Left cardiac atrium (tissue), 4 donors: Measurements from ENCODE around the gene TMEM121B. TPM values are rescaled to one million over a fixed set of nuclear protein-coding genes. Genes with fewer than 3 reads are reported as not detected.

Experiments
- ATAC-seq, 2 donors: fragments of 200-7000 bp; cut with Tn5 transposase; one replicate each; pipeline ENCODE4 v1.9.1; 2020; ENCODE audit warnings: mild to moderate bottlenecking in 2 of 2, moderate library complexity in 2 of 2
- DNase-seq: peaks from one replicate; pipeline ENCODE4 v3.0.0-alpha.2; 2020
- intact Hi-C, 2 donors: fragments of 100-400 bp; cut with DNase I; formaldehyde crosslinking; loops; one replicate each; pipeline versions ENCODE4 v1.14.1 to v1.15.1; 2022 to 2023
- total RNA-seq, 2 donors: library from RNA; stranded (reverse); fragmentation: NEBNext Ultra II Directional; extraction: Animal tissue kit (Norgen Biotek cat#: 25700); gene quantifications; one replicate each; pipeline ENCODE4 v1.2.1, GENCODE V29; 2021
- donor health status: DM: no; HTN: yes; CAD: no.
- donor health status: DM: no; HTN: yes; CAD: no; lungs with severe emphysema.
- donor health status: DM: yes; HTN: yes; CAD: no.
- donor health status: Dilated cardiomyopathy.

TMEM121B gene
- total RNA-seq, 2 donors from 2014 or later, result 0.80 to 0.97 TPM

DNA sequence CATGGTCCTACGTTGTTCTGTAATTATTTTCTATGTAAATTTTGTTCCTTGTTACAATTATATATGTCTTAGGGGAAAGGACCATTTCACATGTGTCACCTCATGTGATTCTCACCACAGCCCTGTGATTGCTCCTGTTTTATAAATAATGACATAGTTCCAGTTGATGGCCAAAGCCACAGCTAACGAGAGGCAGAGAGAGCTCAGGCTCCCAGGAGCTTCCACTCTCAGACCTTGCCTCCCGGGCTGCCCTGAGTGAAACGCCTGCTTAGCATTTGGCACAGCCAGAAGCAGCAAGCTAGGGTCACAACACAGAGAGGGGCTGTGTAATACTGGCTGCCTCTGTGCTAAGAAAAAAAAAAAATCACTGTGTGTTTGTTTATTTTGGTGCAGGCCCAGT, 5.9 kb downstream of the TMEM121B start:
- intact Hi-C loops, result no loop called here
- no peak for ATAC-seq
- no peak for DNase-seq

DNA sequence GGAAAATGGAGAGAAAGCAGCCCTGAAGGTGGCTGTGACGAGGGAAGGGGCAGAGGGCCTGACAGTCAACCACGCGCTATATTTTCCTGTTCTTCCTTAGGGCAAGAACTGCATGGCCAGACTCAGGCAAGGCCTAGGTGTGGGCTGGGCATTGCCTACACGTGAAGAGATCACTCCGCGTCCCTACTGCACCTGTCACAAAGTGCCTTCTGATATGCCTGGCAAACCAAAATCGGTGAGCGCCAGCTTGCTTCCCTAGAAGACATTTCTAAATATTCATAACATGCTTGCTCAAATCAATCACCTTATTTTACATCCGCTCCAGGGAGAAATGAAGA, 6.3 kb downstream of the TMEM121B start:
- DNase-seq (no peak), ATAC-seq (no peak)
- intact Hi-C loops, result no loop called here

DNA sequence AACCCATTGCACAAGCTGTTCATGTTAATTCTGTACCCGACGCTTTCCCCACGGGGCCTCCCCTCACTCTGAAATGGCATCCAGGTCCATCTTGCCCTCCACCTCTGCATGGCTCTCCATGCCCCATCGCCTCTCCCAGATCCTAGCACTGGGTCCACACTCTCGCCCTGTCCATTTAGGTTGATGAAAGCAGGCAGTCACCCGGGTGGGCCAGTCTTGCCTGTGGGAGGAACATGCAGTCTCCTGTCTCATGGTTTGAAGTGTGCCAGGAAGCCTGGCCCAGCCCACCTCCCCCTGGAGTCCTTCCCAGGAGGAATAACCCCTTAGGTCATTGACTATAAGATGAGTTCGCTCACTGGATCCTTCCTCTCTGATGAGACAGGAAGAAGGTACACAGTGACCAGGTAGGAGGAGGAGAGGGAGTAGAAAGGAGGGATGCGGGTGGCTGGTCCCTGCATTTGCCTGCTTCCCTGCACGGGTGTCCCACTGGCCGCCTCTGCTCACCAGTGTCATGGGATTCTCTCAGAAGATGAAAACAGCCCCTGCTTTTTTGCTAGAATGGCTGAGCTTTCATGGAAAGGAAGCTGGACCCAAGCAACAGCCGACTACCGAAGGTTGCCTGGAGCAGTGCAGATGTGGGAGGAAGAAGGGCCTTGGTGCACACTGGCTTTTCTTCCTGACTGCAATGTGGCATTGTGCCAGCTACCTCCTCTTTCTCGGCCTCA, 6.8 kb downstream of the TMEM121B start:
- intact Hi-C loops, result no loop called here
- DNase-seq, result no peak
- no peak for ATAC-seq

DNA sequence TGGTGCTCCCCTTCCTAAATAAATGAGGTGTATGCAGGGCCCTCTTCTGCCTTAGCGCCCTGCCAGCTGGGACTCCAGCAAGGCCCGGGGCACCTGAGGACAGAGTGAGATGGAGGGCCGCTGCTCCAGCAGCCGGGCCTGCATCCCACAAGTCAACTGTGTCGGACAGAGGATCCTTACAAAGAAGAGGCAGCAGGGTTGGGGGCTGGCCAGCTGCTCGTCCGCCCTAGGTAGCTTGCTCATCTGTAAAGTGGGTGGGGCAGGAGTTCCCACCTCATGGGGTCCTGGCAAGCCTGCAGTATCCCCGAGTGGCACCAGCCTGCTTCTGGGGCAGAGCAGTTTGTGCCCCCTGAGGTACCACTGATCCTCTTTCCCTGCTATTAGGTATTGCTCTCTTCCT, 7.6 kb downstream of the TMEM121B start:
- intact Hi-C loops, result no loop called here
- ATAC-seq (no peak), DNase-seq (no peak)

DNA sequence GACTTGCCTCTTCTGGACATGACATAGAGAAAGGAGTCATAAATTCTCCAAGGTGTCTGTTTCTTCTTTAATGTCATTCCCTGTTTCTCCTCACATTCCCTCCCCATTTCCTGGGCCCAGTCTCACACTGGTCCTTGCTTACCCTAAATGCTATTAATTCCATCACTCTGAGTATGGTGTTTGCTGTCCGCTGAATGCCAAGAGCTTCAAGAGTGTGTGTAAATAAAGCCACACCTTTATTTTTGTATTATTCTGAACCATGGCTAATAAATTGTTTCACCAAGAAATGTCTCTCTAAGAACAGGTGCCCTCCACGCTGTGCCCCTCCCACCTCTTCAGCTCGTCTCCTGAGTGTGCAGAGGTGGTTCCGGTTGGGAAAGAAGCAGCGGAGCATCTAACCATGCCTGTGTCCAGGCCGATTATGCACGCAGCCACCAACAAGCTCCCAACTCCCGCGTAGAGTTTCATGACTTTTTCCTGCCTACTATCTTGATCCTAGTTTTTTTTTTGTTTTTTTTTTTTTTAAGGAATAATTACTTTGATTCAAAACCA, 8.6 kb downstream of the TMEM121B start:
- DNase-seq, result no peak
- intact Hi-C loops, result no loop called here
- no peak for ATAC-seq

DNA sequence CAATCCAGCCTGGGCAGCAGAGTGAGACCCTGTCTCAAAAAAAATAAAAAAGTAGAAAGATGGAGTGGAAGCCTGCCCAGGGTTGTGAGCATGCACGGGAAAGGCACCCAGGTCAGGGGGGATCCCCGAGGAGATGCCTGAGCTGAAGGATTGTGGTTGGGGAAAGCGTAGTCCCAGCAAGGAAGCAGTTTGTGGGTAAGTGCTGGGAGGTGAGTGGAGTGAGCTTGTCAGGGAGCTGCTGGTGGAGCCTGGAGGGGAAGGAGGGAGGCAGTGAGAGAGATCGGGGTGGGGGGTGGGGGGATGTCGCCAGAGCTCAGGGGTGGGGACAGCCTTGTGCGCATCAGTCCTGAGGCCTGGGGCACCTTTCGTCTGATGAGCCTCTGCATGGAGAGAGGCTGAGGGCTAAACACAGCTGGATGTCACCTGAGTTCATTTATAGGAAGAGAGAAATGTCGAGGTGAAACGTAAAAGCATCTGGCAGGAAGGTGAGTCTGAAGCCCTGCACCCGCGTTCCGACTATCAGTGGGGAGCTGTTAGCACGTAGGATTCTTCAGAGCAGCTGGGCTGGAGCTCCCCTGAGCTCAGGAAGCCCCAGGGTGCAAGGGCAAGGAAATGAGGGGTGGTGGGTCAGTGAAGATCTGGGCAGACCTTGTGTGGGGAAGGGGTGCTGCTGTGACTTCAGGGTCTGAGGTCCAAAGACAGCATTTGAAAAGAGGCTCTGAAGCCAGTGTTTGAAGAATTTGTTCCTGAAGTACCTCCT, 10.2 kb downstream of the TMEM121B start:
- intact Hi-C loops, result no loop called here
- no peak for DNase-seq
- ATAC-seq, result no peak

DNA sequence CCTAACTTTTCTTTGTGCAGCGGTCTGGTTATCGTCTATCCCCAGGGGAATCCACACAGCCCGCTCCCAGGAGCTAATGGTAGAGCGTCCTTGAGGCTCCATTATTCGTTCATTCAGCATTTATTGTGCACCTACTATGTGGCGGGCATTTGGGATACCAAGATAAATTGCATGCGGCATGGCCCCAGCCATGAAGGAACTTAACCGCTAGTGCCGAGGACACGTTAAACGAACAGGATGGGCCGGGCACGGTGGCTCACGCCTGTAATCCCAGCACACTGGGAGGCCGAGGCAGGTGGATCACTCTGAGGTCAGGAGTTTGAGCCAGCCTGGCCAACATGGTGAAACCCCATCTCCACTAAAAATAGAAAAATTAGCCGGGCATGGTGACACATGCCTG, 11.2 kb downstream of the TMEM121B start:
- no peak for DNase-seq
- ATAC-seq, result no peak
- intact Hi-C loops, result no loop called here

DNA sequence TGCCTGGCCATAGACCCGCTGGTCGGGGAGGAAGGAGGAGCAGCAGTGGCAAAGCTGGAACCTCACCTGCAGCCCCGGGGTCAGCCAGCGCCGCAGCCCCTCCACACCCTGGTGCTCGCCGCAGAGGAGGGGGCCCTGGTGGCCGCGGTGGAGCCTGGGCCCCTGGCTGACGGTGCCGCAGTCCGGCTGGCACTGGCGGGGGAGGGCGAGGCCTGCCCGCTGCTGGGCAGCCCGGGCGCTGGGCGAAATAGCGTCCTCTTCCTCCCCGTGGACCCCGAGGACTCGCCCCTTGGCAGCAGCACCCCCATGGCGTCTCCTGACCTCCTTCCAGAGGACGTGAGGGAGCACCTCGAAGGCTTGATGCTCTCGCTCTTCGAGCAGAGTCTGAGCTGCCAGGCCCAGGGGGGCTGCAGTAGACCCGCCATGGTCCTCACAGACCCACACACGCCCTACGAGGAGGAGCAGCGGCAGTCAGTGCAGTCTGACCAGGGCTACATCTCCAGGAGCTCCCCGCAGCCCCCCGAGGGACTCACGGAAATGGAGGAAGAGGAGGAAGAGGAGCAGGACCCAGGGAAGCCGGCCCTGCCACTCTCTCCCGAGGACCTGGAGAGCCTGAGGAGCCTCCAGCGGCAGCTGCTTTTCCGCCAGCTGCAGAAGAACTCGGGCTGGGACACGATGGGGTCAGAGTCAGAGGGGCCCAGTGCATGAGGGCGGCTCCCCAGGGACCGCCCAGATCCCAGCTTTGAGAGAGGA, 11.9 kb downstream of the TMEM121B start:
- ATAC-seq (no peak), DNase-seq (no peak)
- intact Hi-C loops, result no loop called here

DNA sequence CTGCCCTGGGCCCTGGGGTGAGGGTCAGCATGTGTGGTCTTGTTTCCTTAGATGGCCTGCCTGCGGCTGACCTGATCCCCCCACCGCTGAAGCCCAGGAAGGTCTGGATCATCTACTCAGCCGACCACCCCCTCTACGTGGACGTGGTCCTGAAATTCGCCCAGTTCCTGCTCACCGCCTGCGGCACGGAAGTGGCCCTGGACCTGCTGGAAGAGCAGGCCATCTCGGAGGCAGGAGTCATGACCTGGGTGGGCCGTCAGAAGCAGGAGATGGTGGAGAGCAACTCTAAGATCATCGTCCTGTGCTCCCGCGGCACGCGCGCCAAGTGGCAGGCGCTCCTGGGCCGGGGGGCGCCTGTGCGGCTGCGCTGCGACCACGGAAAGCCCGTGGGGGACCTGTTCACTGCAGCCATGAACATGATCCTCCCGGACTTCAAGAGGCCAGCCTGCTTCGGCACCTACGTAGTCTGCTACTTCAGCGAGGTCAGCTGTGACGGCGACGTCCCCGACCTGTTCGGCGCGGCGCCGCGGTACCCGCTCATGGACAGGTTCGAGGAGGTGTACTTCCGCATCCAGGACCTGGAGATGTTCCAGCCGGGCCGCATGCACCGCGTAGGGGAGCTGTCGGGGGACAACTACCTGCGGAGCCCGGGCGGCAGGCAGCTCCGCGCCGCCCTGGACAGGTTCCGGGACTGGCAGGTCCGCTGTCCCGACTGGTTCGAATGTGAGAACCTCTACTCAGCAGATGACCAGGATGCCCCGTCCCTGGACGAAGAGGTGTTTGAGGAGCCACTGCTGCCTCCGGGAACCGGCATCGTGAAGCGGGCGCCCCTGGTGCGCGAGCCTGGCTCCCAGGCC, 12.7 kb downstream of the TMEM121B start:
- DNase-seq (no peak), ATAC-seq (no peak)
- intact Hi-C loops, result no loop called here

DNA sequence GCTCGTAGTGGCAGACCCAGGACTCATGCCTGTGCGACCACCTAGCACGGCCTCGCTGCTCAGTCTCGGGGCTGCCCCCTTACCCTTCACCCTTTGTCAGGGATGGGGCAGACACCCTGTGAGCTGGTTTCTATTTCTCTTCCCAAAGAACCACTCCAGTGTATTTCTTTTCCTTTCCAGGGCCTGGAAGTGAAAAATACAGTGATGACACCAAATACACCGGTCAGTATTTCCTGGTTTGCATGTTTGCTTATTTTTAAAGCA, 13.7 kb downstream of the TMEM121B start:
- intact Hi-C loops, result no loop called here
- DNase-seq (no peak), ATAC-seq (no peak)

DNA sequence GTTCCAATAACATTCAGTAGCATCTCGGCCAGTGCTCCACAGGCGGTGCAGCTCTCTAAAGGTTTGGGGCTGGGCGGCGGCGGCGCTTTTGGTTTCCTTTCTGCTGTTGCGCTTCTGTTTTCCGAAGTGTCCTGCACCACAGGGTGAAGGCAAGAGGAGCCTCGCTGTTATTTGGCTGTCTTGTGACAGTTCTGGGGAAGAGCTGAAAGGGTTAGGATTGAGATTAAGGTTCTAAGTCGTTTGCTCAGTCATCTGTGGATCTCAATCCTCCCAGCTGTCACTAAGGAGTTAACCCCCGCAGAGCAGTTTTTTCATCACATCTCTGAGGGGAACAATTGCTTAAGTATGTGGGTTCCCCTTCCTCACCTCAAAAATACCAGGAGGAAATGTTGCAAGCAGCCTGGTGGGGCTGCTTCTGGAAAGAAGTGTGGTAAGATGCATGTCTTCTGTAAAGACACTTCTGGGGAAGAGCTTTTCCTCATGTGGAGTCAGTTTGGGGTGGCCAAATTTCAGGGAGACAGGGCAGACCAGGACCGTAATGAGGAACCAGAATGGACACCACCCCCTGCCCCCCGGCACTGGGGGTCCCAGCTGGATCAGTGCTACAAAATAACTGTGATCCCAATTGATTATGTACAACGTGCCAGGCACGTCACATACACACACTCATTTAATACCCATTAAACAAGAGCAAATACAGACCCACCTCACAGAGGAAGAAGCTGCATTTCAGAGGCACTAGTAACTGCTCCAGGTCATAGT, 14.2 kb downstream of the TMEM121B start:
- DNase-seq (no peak), ATAC-seq (peak in 1 of 2 donors; percentile 34)
- intact Hi-C loops, result no loop called here

DNA sequence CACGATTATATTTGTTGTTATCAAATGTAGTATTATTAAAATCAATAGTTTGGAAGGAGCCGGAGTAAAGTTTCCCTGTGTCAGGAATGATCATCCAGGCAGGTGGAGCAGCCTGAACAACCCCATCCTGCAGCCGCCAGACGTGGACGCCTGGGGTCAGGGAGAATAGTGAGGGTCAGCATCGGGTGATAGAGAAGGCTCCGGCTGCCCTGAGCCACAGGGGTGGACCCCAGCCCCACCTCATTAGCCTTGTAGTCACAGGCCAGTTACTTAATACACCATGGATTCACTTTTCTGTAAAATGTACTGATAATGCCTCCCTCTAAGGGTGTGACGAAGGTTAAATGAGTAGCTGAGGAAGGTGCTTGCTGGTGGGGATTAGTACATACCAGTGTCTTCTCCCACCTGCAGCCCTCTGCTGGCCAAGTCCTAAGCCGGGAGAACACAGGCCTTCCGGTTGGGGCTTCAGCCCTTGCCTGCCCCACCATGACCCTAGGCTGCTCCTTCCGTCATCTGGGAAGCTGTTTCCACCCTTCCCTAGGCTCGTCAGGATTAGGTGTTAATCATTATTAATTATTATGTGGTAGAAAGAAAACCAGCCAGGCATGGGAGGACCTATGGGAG, 14.9 kb downstream of the TMEM121B start:
- ATAC-seq, result peak in 1 of 2 donors; percentile 14
- intact Hi-C loops, result no loop called here
- DNase-seq, result no peak

DNA sequence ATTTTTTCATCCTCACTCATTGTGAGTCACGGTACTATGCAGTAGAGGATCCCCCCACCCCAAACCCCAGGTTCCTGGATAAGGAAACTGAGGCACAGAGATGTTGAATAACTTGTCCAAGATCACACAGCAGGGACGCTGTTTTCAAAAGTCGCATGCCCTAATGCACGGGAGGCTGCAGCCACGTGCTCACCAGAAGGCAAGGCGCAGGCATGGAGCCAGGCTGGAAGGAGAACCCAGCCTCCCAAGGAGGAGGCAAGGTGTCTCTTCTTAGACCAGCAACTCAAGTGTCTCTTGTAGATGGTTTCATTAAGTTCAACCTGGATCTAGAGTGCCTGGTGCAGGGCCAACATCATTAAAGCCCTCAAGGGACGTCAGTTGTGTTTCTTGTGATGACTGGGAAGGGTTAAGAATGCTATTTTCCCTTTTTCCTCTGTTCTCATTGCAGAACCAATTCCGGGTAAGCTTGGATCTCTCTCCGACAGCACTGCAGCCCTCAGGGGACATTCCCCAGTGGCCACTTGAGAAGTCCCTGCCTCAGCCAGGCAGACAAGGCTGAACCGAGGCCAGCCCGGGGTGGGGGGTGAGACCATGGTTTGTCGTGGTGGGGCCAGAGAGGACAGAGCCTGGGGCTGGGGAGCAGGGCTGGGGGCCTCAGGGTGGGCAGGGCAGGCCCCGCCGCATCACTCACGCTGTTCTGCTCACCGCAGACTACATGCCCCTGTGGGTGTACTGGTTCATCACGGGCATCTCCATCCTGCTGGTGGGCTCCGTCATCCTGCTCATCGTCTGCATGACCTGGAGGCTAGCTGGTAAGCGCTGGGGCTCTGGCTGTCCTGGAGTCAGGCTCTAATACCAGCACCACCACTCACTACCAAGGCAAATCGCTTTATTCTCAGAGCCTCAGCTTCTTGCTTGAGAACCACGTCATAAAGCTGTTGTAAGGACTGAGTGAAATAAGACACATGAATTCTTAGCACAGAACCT, 15.7 kb downstream of the TMEM121B start:
- intact Hi-C loops, result no loop called here
- ATAC-seq, result no peak
- DNase-seq, result no peak

DNA sequence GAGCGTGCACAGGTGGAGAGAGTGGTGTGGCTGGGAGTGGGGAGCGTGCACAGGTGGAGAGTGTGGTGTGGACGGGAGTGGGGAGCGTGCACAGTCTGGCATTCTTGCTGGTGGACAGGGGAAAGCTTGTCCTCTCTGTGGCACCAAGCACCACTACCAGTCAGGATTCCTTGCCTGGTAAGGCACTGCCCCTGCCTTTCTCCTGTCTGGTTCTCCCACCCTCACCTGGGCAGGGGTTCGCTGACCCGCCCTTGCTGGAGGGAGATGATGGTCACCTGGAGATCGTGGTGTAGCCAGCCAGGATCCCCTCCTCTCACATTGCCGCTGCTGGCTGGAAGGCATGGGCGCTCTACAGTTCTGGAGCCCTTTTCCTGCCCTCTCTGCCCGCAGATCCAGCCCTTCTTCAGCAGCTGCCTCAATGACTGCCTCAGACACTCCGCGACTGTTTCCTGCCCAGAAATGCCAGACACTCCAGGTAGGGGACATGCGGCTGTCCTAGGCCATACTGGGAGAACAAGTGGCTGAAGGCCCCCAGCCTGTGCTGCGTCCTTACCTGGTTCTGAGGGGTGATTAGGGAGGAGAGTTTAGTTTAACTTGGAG, 16.7 kb downstream of the TMEM121B start:
- intact Hi-C loops, result no loop called here
- DNase-seq, result no peak

DNA sequence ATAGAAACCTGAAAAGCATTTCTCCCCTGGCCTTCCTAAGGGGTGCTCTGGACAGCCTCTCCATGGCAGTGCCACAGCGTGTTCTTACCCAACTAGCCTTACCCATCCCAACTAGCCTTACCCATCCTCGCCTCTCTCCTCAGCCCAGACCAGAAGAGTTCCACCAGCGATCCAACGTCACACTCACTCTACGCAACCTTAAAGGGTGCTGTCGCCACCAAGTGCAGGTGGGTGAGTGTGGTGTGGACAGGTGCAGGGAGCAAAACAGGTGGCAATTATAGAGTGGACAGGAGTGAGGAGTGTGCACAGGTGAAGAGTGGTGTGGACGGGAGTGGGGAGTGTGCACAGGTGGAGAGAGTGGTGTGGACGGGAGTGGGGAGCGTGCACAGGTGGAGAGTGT, 17.8 kb downstream of the TMEM121B start:
- ATAC-seq, result no peak
- DNase-seq, result no peak
- intact Hi-C loops, result no loop called here

More for the DNA sequence above, 16.7 kb downstream of the TMEM121B start:
- no peak for ATAC-seq

DNA sequence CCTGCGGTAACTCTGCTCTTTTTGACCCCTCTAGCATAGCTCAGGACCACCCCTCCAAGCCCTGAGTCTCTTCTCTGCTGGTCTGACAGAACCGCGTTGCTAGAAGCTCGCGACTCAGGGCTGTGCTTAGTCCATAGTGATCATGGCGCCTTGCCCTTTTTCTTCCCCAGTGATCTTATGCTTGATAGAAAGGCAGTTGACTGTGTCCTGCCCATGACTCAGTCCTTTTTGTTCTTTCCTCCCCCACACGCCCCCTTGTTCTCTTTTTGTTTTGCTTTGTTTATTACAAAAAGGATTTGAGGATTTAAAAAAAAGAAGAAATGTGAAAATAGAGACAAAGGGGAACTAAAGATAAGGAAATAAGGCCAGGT, 18.9 kb downstream of the TMEM121B start:
- intact Hi-C loops, result no loop called here
- DNase-seq (no peak), ATAC-seq (no peak)
